WI38 (cell line): ENCODE measurements around the gene FAM3C.

Source experiments
- H3K4me3 ChIP-seq: 2 replicates; pipeline ENCODE4 v1.5.1; 2011; ENCODE audit warnings: low read depth, mild to moderate bottlenecking, control low read depth, low read length
- CTCF ChIP-seq: IDR thresholded peaks from 2 replicates; pipeline ENCODE4 v1.5.1; 2012; ENCODE audit warnings: low read depth, mild to moderate bottlenecking, control low read depth, low read length

The FAM3C gene

DNA sequence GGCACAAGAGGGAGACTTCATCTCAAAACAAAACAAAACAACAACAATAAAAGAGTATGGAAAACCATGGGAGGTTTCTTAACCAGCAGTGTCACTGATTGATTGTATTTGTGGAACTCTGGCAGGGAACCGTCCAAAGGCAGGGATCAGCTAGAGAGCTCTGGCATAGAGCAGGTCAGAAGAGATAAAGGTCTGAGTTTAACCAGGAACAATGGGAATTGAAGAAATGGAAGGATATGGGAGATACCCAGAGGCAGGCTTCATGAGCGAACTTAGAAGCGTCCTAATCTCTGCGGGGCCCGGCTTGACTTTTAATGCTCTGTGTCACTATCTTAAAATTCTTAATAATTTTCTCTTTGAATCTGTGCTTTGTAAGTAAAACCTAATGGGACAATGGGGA lies 10.4 kb upstream of the FAM3C start:
- H3K4me3 ChIP-seq = no peak overlapping the region
- no peak for TF ChIP-seq CTCF

- TF ChIP-seq CTCF = no peak
- no peak overlapping the region for H3K4me3 ChIP-seq
These were observed 8.2 kb upstream of the FAM3C start for GRCh38 chr7:121404348-121404747.

GRCh38 chr7:121402701-121403100 lies 6.6 kb upstream of the FAM3C start:
- no peak overlapping the region for H3K4me3 ChIP-seq
- no peak for TF ChIP-seq CTCF

DNA sequence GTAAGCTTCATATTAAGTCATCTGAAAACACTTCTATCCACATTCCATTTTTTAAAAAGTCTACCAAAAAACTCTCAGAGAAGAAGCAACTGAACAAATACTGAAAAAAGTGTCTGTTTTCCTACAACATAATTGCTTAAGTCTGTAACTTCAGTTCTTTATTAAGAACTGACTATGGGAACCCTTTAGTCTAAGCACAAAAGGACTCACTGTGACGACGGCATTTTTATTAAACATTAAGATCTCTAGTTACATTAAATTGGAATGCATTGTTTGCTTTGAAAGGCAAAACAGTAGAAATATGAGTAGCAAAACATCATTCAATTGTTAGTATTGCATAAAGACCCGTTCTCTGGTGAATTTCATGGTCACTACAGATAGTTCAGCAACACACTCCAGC lies 5.8 kb upstream of the FAM3C start:
- TF ChIP-seq CTCF = no peak
- no peak overlapping the region for H3K4me3 ChIP-seq

GRCh38 chr7:121398246-121398645 lies 2.1 kb upstream of the FAM3C start:
- no peak overlapping the region for H3K4me3 ChIP-seq
- TF ChIP-seq CTCF = no peak

- no peak overlapping the region for H3K4me3 ChIP-seq
- no peak for TF ChIP-seq CTCF
These were observed 1.7 kb upstream of the FAM3C start for GRCh38 chr7:121397822-121398221.

GRCh38 chr7:121397361-121397760 lies 1.3 kb upstream of the FAM3C start:
- TF ChIP-seq CTCF = no peak
- no peak overlapping the region for H3K4me3 ChIP-seq
